ENCODE measurements around the gene PCSK1N.
"Not testable (repeated sequence)": the region's sequence is repeated elsewhere in the genome, so short reads cannot be mapped to it uniquely, and the experiment has no call there.

Gene PCSK1N, protein sequence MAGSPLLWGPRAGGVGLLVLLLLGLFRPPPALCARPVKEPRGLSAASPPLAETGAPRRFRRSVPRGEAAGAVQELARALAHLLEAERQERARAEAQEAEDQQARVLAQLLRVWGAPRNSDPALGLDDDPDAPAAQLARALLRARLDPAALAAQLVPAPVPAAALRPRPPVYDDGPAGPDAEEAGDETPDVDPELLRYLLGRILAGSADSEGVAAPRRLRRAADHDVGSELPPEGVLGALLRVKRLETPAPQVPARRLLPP

DNA sequence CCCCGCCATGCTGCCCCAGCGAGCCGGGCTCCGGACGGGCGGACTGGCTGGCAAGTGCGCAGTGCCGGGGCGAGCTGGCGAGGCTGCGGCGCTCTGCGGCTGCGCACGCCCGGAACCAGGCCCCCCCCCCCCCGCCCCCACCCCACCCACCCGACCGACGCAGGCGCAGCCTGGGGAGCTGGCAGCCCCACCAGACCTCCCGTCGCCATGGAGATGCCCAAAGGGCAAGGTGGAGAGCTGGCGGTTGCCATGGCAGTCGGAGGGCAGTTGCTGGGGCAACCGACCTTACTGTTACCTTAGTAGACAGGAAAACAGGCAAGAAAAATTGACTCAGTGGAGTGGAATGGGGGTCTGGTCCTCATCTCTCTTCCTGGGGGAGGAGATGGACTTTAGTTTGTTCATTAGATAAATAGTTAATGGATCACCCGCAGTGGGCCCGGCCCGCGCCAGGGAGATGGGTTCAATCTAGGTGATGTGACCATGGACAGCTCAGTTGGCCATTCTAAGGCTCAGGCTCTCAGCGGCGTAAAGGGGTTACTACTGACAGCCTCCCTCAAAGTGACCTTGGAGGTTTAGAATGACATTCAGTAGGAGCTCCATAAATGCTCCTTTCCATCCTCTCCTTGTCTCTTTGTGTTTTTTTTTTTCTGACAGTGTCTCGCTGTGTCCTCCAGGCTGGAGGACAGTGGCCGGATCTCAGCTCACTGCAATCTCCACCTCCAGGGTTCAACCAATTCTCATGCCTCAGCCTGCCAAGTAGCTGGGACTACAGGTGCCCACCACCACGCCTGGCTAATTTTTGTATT, at the start of gene PCSK1N:
PCSK1N (minus strand) TSS at position 87 of the 806 bp plus-strand sequence; CDS start at position 9, 78 bp downstream.
- DNase-seq (ENCODE audit: low read depth in 1 of 2, low spot score in 1 of 2), result no peak

DNA sequence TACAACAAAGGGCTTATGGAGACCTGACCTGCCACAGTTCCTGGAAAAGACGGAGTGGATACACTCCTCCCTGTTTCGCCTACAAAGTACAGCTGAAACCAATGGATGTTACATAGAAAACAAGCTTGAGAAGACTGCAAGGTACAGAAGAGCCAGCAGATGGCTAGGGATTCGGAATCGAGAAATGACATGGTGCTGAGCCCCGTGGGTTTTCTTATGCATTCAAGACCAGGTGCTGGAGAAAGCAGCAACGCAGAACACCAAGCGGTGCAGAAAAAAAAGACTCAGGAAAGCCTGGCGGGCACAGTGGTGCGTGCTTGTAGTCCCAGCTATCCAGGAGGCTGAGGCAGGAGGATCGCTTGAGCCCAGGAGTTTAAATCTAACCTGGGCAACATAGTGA, 48.3 kb upstream of the PCSK1N start:
- DNase-seq (ENCODE audit: low read depth in 1 of 2, low spot score in 1 of 2), result no peak

DNA sequence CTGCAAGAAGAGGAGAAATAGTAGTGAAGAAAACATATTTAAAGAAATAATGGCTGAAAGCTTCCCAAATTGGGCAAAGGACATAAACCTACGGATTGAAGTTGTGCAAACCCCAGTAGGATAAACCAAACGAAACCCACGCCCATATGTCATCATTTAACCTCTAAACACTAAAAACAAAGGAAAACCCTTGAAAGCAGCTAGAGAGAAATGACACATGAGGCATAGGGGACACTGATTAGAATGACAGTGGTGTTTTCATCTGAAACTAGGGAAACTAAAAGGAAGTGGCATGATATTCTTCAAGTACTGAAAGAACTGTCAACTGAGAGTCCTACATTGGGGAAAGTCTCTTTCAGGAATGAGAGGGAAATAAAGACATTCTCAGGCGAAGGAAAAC, 41.5 kb upstream of the PCSK1N start:
- DNase-seq (ENCODE audit: low read depth in 1 of 2, low spot score in 1 of 2), result not testable (repeated sequence)

DNA sequence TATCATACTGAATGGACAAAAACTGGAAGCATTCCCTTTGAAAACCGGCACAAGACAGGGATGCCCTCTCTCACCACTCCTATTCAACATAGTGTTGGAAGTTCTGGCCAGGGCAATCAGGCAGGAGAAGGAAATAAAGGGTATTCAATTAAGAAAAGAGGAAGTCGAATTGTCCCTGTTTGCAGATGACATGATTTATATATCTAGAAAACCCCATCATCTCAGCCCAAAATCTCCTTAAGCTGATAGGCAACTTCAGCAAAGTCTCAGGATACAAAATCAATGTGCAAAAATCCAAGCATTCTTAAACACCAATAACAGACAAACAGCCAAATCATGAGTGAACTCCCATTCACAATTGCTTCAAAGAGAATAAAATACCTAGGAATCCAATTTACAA, 36.6 kb upstream of the PCSK1N start:
- not testable (repeated sequence) for DNase-seq (ENCODE audit: low read depth in 1 of 2, low spot score in 1 of 2)

DNA sequence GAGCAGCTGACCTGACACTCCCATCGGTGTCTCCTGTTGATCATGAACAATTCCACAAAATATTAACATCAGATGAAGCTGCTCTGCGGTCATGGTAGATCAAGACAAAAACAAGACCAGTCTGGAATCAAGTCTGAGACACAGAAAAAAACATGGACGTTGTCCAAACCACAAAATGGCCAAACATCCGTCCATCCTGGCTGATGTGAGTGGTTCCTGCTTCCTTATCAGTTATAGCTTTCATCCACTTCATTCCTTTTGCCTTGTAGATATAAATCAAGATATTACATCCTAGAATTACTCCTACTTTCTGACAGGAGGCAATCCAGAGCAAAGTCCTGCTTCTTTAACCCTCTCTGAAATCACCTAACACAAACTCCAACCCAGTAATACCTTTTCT, 28.8 kb upstream of the PCSK1N start:
- no peak for DNase-seq (ENCODE audit: low read depth in 1 of 2, low spot score in 1 of 2)

DNA sequence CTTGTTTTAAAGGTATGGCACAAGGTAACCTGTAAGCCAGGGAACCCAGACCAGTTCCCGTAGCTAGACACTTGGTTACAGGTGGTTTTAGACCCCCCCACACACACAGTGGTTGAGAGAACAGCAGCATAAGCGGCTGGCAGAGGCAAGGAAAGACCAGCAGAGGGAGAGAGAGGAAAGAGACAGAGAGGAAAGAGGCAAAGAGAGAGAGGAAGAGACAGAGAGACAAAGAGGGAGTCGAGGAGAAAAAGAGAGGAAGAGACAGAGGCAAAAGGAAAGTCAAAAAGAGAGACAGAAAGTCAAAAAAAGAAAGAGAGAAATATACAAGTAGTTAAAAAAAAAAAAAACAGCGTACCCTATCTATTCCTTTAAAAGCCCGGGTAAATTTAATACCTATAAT, 19.5 kb upstream of the PCSK1N start:
- no peak for DNase-seq (ENCODE audit: low read depth in 1 of 2, low spot score in 1 of 2)

DNA sequence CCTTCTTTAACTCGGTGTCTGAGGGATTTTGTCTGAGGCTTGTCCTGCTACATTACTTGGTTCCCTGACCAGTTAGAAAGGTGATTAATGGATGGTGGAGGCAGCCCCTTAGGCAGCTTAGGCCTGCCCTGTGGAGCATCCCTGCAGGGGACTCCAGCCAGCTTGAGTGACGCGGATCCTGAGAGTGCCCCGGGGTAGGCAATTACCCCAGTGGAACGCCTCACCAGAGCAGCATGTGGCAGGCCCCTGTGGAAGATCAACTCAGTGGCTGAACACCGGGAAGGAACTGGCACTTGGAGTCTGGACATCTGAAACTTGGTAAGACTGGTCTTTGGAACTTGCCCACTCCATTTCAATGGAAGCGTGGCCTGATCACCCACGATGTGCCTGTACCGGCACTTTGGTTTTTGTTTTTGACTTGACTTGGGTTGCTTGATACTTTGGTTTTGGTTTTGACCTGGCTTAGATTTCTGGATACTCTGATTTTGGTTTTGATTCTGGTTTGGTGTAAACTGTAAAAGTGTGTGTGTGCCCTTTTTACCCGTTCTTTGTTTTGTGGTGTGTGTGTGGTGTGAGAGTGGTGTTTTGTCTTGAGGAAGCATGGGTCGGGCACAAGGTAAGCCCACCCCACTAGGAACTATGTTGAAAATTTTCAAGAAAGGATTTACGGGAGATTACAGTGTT, 18.9 kb upstream of the PCSK1N start:
- DNase-seq (ENCODE audit: low read depth in 1 of 2, low spot score in 1 of 2), result not testable (repeated sequence)

DNA sequence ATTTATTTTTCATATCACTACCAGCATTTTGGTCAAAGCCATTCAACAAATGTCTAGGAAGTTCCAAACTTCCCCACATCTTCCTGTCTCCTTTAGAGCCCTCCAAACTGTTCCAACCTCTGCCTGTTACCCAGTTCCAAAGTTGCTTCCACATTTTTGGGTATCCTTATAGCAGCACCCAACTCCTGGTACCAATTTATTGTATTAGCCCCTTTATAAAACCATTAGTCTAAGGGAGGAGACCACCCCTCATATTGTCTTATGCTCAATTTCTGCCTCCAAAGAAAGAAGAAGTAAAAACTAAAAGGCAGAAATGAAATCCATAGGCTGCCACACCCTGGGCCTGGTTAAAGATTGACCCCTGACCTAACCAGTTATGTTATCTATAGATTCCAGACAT, 18.1 kb upstream of the PCSK1N start:
- DNase-seq (ENCODE audit: low read depth in 1 of 2, low spot score in 1 of 2), result not testable (repeated sequence)

DNA sequence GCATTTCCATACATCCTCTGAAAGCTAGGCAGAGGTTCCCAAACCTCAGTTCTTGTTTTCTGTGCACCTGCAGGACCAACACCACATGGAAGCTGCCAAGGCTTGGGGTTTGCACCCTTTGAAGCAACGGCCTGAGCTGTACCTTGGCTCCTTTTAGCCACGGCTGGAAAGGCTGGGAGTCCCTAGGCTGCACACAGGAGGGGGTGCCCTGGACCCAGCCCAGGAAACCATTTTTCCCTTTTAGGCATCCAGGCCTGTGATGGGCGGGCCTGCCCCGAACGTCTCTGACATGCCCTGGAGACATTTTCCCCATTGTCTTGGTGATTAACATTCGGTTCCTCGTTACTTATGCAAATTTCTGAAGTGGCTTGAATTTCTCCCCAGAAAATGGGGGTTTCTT, 17.4 kb upstream of the PCSK1N start:
- no peak for DNase-seq (ENCODE audit: low read depth in 1 of 2, low spot score in 1 of 2)

DNA sequence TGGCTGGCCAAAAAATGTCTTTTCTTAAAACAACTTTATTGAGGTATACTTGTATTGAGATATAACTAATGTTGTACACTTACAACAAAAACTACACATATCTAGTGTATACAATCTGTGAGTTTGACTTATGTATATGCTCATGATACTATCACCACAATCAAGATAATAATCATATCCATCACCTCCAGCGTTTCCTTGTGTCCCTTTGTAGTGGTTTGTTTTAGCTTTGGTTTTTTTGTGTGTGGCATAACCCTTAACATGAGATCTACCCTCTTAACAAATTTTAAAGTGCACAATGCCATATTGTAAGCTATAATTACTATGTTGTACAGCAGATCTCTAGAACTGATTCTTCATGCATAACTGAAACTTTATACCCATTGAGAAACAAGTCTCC, 13.4 kb upstream of the PCSK1N start:
- DNase-seq (ENCODE audit: low read depth in 1 of 2, low spot score in 1 of 2), result no peak

DNA sequence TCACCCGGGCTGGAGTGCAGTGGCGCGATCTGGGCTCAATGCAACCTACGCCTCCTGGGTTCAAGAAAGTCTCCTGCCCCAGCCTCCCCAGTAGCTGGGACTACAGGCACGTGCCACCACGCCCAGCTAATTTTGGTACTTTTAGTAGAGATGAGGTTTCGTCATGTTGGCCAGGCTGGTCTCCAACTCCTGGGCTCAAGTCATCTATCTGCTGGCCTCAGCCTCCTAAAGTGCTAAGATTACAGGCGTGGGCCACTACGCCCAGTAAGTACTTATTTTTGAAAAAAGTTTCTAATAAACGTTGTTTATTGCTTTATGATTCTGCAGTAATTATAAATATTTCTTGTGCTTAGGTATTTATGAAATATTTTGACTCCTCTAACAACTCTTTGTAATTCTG, 4.3 kb upstream of the PCSK1N start:
- no peak for DNase-seq (ENCODE audit: low read depth in 1 of 2, low spot score in 1 of 2)

DNA sequence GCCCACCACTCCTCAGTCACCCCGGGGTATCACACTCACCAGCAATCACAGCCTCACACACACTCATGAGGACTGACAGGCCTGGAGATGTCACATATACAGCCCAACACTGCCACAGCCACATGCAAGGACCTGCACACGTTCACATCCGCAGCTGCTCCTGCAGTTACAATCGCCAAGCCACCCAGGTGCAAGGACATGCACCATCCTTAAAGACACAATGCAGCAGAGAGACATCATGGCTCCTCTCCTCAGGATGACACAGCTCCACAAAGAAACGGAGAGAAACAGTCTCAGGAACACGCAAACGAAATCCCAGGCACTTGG, 1.1 kb downstream of the PCSK1N start:
- no peak for DNase-seq (ENCODE audit: low read depth in 1 of 2, low spot score in 1 of 2)

DNA sequence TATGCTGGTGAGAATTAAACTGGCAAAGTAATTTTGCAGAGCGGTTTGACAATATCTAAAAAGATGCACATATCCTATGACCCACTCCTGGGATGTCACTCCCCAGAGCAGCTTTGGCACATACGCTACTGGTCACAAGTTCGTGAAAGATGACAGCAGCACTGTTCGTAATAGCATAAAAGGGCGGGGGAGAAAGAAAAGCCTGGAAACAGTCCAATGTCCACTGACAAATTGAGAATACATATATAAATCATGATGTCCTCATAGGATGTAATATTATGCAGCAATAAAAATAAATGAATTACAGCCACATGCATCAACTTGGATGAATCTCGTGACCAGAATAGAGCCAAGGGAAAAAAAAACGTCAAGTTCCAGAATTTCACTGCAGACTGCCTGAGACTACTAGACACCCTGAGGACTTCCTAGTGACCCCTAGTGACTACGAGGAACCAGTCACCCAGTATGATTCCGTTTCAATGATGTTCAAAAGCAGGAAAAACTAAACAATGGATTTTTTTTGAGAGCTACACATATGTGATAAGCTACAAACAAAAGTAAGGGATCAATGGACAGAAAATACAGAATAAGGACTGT, 1.8 kb downstream of the PCSK1N start:
- no peak for DNase-seq (ENCODE audit: low read depth in 1 of 2, low spot score in 1 of 2)

DNA sequence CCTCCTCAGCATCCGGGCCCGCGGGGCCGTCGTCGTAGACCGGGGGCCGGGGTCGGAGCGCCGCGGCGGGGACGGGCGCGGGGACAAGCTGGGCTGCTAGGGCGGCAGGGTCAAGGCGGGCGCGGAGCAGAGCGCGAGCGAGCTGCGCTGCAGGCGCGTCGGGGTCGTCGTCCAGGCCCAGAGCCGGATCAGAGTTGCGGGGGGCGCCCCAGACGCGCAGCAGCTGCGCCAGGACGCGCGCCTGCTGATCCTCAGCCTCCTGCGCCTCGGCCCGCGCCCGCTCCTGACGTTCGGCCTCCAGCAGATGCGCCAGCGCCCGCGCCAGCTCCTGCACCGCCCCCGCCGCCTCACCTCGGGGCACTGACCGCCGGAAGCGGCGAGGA, 3.5 kb downstream of the PCSK1N start:
- DNase-seq (ENCODE audit: low read depth in 1 of 2, low spot score in 1 of 2), result no peak

DNA sequence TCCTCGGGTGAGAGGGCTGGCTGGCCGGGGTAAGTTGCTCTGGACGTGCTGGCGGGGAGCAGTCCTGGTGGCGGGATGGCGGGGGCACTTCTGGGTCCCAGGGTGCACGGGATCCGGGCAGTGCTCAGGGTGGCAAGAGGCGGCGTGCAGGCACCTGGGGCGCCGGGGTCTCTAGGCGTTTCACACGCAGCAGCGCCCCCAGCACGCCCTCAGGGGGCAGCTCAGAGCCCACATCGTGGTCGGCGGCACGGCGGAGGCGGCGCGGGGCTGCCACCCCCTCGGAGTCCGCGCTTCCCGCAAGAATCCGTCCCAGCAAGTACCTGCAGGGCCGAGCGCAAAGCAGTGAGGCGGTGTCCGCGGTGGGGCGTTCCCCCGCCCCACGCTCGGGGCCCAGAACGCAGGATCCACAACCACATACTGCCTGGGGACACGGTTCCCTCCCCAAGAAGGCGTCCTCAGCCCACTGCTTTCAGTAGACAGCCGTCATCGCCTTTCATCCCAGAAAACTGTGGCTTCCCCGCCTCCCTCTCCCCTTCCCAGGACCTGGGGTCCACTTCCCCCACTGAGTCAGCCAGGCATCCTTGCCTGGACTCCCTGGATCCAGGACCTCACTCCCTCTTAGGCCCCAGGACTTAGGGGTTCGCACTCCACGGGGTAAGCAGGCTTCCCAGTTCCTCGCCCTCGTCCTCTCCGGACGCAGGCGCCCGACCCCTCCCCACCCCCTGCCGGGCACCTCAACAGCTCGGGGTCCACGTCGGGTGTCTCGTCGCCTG, 4.1 kb downstream of the PCSK1N start:
- DNase-seq (ENCODE audit: low read depth in 1 of 2, low spot score in 1 of 2), result no peak

DNA sequence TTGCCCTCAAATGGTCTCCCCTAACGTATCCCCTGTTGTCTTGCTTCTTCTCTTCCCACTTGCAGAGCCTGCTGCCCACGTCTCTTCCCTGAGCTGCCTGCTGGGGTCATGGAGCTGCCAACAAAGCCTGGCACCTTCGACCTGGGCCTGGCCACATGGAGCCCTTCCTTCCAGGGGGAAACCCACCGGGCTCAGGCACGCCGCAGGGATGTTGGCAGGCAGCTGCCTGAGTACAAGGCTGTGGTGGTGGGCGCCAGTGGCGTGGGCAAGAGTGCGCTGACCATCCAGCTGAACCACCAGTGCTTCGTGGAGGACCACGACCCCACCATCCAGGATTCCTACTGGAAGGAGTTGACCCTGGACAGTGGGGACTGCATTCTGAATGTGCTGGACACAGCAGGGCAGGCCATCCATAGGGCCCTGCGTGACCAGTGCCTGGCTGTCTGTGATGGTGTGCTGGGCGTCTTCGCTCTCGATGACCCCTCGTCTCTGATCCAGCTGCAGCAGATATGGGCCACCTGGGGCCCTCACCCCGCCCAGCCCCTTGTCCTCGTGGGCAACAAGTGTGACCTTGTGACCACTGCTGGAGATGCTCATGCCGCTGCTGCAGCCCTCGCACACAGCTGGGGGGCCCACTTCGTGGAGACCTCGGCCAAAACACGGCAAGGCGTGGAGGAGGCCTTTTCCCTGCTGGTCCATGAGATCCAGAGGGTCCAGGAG, 6.2 kb downstream of the PCSK1N start:
- no peak for DNase-seq (ENCODE audit: low read depth in 1 of 2, low spot score in 1 of 2)

DNA sequence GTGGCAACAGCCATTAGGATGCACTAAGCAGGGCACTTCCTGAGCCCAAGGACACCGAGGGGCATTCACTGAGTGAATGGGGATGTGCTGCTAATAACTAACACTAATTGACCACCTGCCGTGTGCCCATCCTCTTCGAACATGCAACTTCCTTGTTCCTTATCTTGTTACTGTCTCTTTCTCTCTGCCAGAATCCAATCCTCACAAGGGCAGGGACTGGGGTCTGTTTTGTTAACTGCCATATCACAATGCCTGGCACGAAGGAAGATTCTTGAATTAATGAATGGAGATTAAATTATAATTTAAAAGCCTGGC, 7.8 kb downstream of the PCSK1N start:
- DNase-seq (ENCODE audit: low read depth in 1 of 2, low spot score in 1 of 2), result no peak

DNA sequence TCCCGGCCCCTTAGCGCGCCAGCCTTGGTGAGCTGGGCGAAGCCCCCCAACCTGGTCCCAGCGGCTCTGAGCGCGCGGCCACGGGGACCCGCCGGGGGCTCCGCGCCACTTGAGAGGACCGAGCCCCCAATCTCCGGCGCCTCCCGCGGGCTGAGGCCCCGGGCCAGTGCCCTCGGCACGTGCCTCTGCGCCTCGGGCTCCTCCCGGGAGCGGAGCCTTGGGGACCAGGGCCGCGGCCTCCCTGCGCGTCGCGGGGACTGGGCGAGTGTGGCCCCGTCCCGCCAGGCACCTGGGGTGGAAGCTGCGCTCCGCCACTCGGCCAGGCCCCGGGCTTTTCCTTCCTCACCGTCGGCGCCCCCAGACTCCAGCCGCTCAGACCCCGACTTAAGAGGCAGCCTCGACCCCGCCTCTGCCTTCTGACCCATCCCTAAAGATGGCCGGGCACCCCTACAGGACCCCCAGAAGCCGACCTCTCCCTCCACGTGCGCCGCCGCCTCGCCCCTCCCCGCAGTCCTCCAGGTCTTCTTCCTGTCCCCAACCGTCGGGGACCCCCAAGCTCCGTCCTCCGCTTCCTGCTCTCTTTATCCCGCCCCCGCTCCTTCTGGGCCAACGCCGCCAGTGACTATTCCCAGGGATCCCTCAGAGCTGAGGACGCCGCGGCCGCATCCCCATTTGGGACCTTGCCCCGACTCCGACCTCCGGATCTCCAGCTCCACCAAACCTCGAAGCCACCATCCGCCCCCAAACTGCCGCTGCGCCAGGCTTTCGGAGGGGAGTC, 8.3 kb downstream of the PCSK1N start:
- no peak for DNase-seq (ENCODE audit: low read depth in 1 of 2, low spot score in 1 of 2)

DNA sequence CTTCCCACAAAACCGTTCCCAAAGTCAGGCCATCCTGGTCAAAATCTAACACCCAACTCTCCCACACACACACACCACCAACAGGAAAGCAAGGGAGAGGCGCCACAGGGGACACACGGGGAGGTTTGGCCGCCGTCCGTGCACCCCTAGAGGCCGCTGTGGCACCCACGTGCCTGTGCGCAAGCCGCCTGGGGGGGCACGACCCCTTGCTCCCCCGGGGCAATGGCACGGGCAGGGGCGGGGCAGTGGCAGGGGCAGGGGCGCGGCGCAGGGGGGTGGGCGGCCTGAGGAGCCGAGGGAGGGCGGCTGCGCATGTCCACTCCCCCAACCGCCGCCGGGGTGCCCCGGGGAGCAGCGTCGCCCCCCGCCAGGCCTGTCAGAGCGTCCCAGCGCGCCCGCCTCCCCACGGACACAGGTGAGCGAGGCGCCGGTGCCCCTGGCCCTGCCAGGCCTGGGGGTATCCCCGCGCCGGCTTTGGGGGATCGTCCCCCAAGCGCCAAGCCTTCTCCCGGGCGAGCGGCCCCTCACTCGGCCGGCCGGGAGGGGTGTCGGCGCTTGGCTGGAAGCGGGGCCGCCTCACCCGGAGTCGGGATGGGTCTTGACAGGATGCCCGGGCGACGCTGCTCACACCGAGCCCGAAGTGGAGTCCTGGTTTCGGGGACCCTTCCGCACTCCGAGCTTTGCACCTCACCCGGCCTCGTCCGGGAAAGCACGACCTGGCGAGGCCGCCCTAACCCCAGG, 9.1 kb downstream of the PCSK1N start, which contains the start of gene ERAS:
ERAS (plus strand) TSS at position 379 of the 741 bp plus-strand sequence. CDS start 2,611 bp downstream, outside the sequence.
- DNase-seq (ENCODE audit: low read depth in 1 of 2, low spot score in 1 of 2), result no peak

Data from activated CD4-positive, alpha-beta T cell treated with anti-CD3 and anti-CD28 coated beads, Interleukin-2, amount 50 U/mL, for 24 hours (primary cell).